ENCODE measurements around the gene PLEKHG5. TPM values are rescaled to one million over a fixed set of nuclear protein-coding genes. Genes with fewer than 3 reads are reported as not detected.
"Not testable (repeated sequence)": the region's sequence is repeated elsewhere in the genome, so short reads cannot be mapped to it uniquely, and the experiment has no call there.

The PLEKHG5 gene
- total and polyA plus RNA-seq, 5 donors from 2014 or later, result 0.65 to 5.0 (median 0.86) TPM; not detected in 1

GRCh38 chr1:6435129-6435528, 56.3 kb downstream of the PLEKHG5 start:
- no peak overlapping the region for H3K4me3 ChIP-seq (ENCODE audit: low read depth, low read length)
- peaks cover 48% of the 10 kb centered on the region for H3K27me3 Mint-ChIP-seq
- no peaks in the 10 kb centered on the region for H3K9me3 ChIP-seq (ENCODE audit: control insufficient read depth in 2 of 2, low read length in 2 of 2)
- no peak overlapping the region for H3K27ac ChIP-seq (ENCODE audit: insufficient read depth, low read length, poor library complexity, severe bottlenecking)
- no peaks in the 10 kb centered on the region for H3K27me3 ChIP-seq (ENCODE audit: control insufficient read depth, insufficient read depth, low read length)
- peaks cover 4% of the 10 kb centered on the region for H3K4me1 ChIP-seq (ENCODE audit: control insufficient read depth, insufficient read depth, low read length, poor library complexity, severe bottlenecking)
- no peaks in the 10 kb centered on the region for H3K36me3 Mint-ChIP-seq
- no peaks in the 10 kb centered on the region for H3K36me3 ChIP-seq (ENCODE audit: control insufficient read depth, insufficient read depth, low read length)
- ATAC-seq (ENCODE audit: low read depth in 2 of 2), result no peak
- H3K27ac Mint-ChIP-seq, result no peak overlapping the region
- DNase-seq, result no peak
- peaks cover 0 to 11% (median 5%) of the 10 kb centered on the region in 4 donors for H3K4me1 Mint-ChIP-seq
- no peak overlapping the region for H3K4me3 Mint-ChIP-seq
- H3K9me3 Mint-ChIP-seq, result peaks cover 0 to 1% (median 0%) of the 10 kb centered on the region in 7 donors

- Histone ChIP-seq H3K27ac (ENCODE audit: insufficient read depth, low read length, poor library complexity, severe bottlenecking) (no peak overlapping the region), H3K27me3 (ENCODE audit: control insufficient read depth, insufficient read depth, low read length) (no peaks in the 10 kb centered on the region), H3K36me3 (ENCODE audit: control insufficient read depth, insufficient read depth, low read length) (no peaks in the 10 kb centered on the region), H3K9me3 (ENCODE audit: control insufficient read depth in 2 of 2, low read length in 2 of 2) (no peaks in the 10 kb centered on the region), H3K4me1 (ENCODE audit: control insufficient read depth, insufficient read depth, low read length, poor library complexity, severe bottlenecking) (no peaks in the 10 kb centered on the region), H3K4me3 (ENCODE audit: low read depth, low read length) (no peak overlapping the region)
- Mint-ChIP-seq H3K4me3 (no peak overlapping the region), H3K36me3 (no peaks in the 10 kb centered on the region), H3K27me3 (peaks cover 47% of the 10 kb centered on the region), H3K27ac (no peak overlapping the region), H3K9me3 (peaks cover 0 to 1% (median 0%) of the 10 kb centered on the region in 7 donors), H3K4me1 (peaks cover 0 to 7% (median 3%) of the 10 kb centered on the region in 4 donors)
- DNase-seq, result no peak
- no peak for ATAC-seq (ENCODE audit: low read depth in 2 of 2)
Measured at GRCh38 chr1:6434186-6434585, 57.3 kb downstream of the PLEKHG5 start.

GRCh38 chr1:6431645-6432579, 59.6 kb downstream of the PLEKHG5 start:
- not testable (repeated sequence) for DNase-seq; H3K4me1 ChIP-seq (ENCODE audit: control insufficient read depth, insufficient read depth, low read length, poor library complexity, severe bottlenecking); H3K9me3 ChIP-seq (ENCODE audit: control insufficient read depth in 2 of 2, low read length in 2 of 2); H3K36me3 ChIP-seq (ENCODE audit: control insufficient read depth, insufficient read depth, low read length); H3K27me3 ChIP-seq (ENCODE audit: control insufficient read depth, insufficient read depth, low read length); H3K4me1 Mint-ChIP-seq; H3K9me3 Mint-ChIP-seq; H3K36me3 Mint-ChIP-seq; H3K27ac Mint-ChIP-seq; H3K4me3 Mint-ChIP-seq; H3K4me3 ChIP-seq (ENCODE audit: low read depth, low read length); ATAC-seq (ENCODE audit: low read depth in 2 of 2); H3K27ac ChIP-seq (ENCODE audit: insufficient read depth, low read length, poor library complexity, severe bottlenecking)
- peaks cover 47% of the 10 kb centered on the region for H3K27me3 Mint-ChIP-seq

GRCh38 chr1:6429660-6430411, 61.6 kb downstream of the PLEKHG5 start:
- H3K27me3 Mint-ChIP-seq, result peaks cover 38% of the 10 kb centered on the region
- not testable (repeated sequence) for H3K36me3 Mint-ChIP-seq; H3K27me3 ChIP-seq (ENCODE audit: control insufficient read depth, insufficient read depth, low read length); H3K4me1 Mint-ChIP-seq; H3K9me3 Mint-ChIP-seq; ATAC-seq (ENCODE audit: low read depth in 2 of 2); H3K36me3 ChIP-seq (ENCODE audit: control insufficient read depth, insufficient read depth, low read length); DNase-seq; H3K9me3 ChIP-seq (ENCODE audit: control insufficient read depth in 2 of 2, low read length in 2 of 2); H3K4me1 ChIP-seq (ENCODE audit: control insufficient read depth, insufficient read depth, low read length, poor library complexity, severe bottlenecking); H3K4me3 Mint-ChIP-seq; H3K27ac ChIP-seq (ENCODE audit: insufficient read depth, low read length, poor library complexity, severe bottlenecking); H3K4me3 ChIP-seq (ENCODE audit: low read depth, low read length); H3K27ac Mint-ChIP-seq

GRCh38 chr1:6428453-6428852, 63.0 kb downstream of the PLEKHG5 start:
- not testable (repeated sequence) for H3K36me3 ChIP-seq (ENCODE audit: control insufficient read depth, insufficient read depth, low read length); H3K27me3 ChIP-seq (ENCODE audit: control insufficient read depth, insufficient read depth, low read length); H3K4me3 Mint-ChIP-seq; DNase-seq; ATAC-seq (ENCODE audit: low read depth in 2 of 2); H3K27ac ChIP-seq (ENCODE audit: insufficient read depth, low read length, poor library complexity, severe bottlenecking); H3K9me3 ChIP-seq (ENCODE audit: control insufficient read depth in 2 of 2, low read length in 2 of 2); H3K36me3 Mint-ChIP-seq; H3K4me3 ChIP-seq (ENCODE audit: low read depth, low read length); H3K9me3 Mint-ChIP-seq; H3K27ac Mint-ChIP-seq
- peaks cover 20% of the 10 kb centered on the region for H3K4me1 ChIP-seq (ENCODE audit: control insufficient read depth, insufficient read depth, low read length, poor library complexity, severe bottlenecking)
- Mint-ChIP-seq H3K27me3 (peaks cover 40% of the 10 kb centered on the region), H3K4me1 (peaks cover 0 to 11% (median 0%) of the 10 kb centered on the region in 4 donors)

- DNase-seq, result no peak
- H3K4me1 Mint-ChIP-seq, result peaks cover 0 to 11% (median 0%) of the 10 kb centered on the region in 4 donors
- H3K27me3 Mint-ChIP-seq, result peaks cover 47% of the 10 kb centered on the region
Measured at GRCh38 chr1:6427441-6428390, 63.8 kb downstream of the PLEKHG5 start.

GRCh38 chr1:6426972-6427350, 64.5 kb downstream of the PLEKHG5 start:
- Mint-ChIP-seq H3K36me3 (no peaks in the 10 kb centered on the region), H3K27ac (no peak overlapping the region), H3K4me1 (peaks cover 0 to 11% (median 0%) of the 10 kb centered on the region in 4 donors), H3K9me3 (peaks cover 0 to 1% (median 0%) of the 10 kb centered on the region in 7 donors), H3K27me3 (peaks cover 55% of the 10 kb centered on the region), H3K4me3 (no peak overlapping the region)
- Histone ChIP-seq H3K36me3 (ENCODE audit: control insufficient read depth, insufficient read depth, low read length) (no peaks in the 10 kb centered on the region), H3K27ac (ENCODE audit: insufficient read depth, low read length, poor library complexity, severe bottlenecking) (no peak overlapping the region), H3K9me3 (ENCODE audit: control insufficient read depth in 2 of 2, low read length in 2 of 2) (no peaks in the 10 kb centered on the region), H3K27me3 (ENCODE audit: control insufficient read depth, insufficient read depth, low read length) (peaks cover 3% of the 10 kb centered on the region), H3K4me1 (ENCODE audit: control insufficient read depth, insufficient read depth, low read length, poor library complexity, severe bottlenecking) (peaks cover 21% of the 10 kb centered on the region), H3K4me3 (ENCODE audit: low read depth, low read length) (no peak overlapping the region)
- DNase-seq (no peak), ATAC-seq (ENCODE audit: low read depth in 2 of 2) (no peak)

More at GRCh38 chr1:6427441-6428390, 63.8 kb downstream of the PLEKHG5 start:
- Histone ChIP-seq H3K27me3 (ENCODE audit: control insufficient read depth, insufficient read depth, low read length) (peaks cover 3% of the 10 kb centered on the region), H3K4me3 (ENCODE audit: low read depth, low read length) (no peak overlapping the region), H3K36me3 (ENCODE audit: control insufficient read depth, insufficient read depth, low read length) (no peaks in the 10 kb centered on the region), H3K9me3 (ENCODE audit: control insufficient read depth in 2 of 2, low read length in 2 of 2) (no peaks in the 10 kb centered on the region), H3K4me1 (ENCODE audit: control insufficient read depth, insufficient read depth, low read length, poor library complexity, severe bottlenecking) (peaks cover 21% of the 10 kb centered on the region), H3K27ac (ENCODE audit: insufficient read depth, low read length, poor library complexity, severe bottlenecking) (no peak overlapping the region)
- no peak overlapping the region for H3K4me3 Mint-ChIP-seq
- H3K27ac Mint-ChIP-seq, result no peak overlapping the region
- peaks cover 0 to 1% (median 0%) of the 10 kb centered on the region in 7 donors for H3K9me3 Mint-ChIP-seq
- no peaks in the 10 kb centered on the region for H3K36me3 Mint-ChIP-seq
- no peak for ATAC-seq (ENCODE audit: low read depth in 2 of 2)

All from CD4-positive, CD25-positive, alpha-beta regulatory T cell (primary cell).